DND-41 (cell line): ENCODE data around the gene TCF4.

Experiments used
- ATAC-seq: fragments of 200-7000 bp; cut with Tn5 transposase; 3 replicates; pipeline ENCODE4 v1.9.1; 2021; ENCODE audit warnings: low read depth; ENCODE audit not compliant: insufficient read depth
- DNase-seq: peaks from one replicate; pipeline ENCODE4 v3.0.0-alpha.2; 2020
- H2AFZ ChIP-seq: 2 replicates; pipeline ENCODE4 v1.6.0; 2012; ENCODE audit warnings: low read depth, low read length
- H3K27ac ChIP-seq: 2 replicates; pipeline ENCODE4 v1.5.1; 2012; ENCODE audit warnings: low read length, inconsistent platforms
- H3K27me3 ChIP-seq: fragments of 200-600 bp; sonication (generic); 2 replicates; pipeline ENCODE4 v1.6.0; 2012; ENCODE audit warnings: low read length, mild to moderate bottlenecking, inconsistent platforms; ENCODE audit not compliant: insufficient read depth, poor library complexity
- H3K36me3 ChIP-seq: 2 replicates; pipeline ENCODE4 v1.5.1; 2012; ENCODE audit warnings: low read length, inconsistent platforms; ENCODE audit not compliant: insufficient read depth
- H3K4me1 ChIP-seq: 2 replicates; pipeline ENCODE4 v1.5.1; 2012; ENCODE audit warnings: mild to moderate bottlenecking, low read length; ENCODE audit not compliant: insufficient read depth
- H3K4me2 ChIP-seq: 2 replicates; pipeline ENCODE4 v1.6.0; 2012; ENCODE audit warnings: mild to moderate bottlenecking, moderate library complexity, low read length, inconsistent platforms; ENCODE audit not compliant: insufficient read depth
- H3K4me3 ChIP-seq, 2 experiments: fragments of 200-600 bp in 1 of 2; shearing (Covaris generic) in 1 of 2; 2 replicates each; pipeline ENCODE4 v1.5.1; 2012 to 2016; ENCODE audit warnings: inconsistent platforms in 2 of 2, low read length in 2 of 2, mild to moderate bottlenecking in 2 of 2, low read depth in 1 of 2, moderate library complexity in 1 of 2
- H3K79me2 ChIP-seq: 2 replicates; pipeline ENCODE4 v1.6.0; 2012; ENCODE audit warnings: low read length, inconsistent platforms; ENCODE audit not compliant: insufficient read depth
- H3K9ac ChIP-seq: 2 replicates; pipeline ENCODE4 v1.6.0; 2012; ENCODE audit warnings: low read depth, mild to moderate bottlenecking, inconsistent platforms, low read length, moderate library complexity
- H3K9me3 ChIP-seq: 2 replicates; pipeline ENCODE4 v1.5.1; 2012; ENCODE audit warnings: low read length, moderate library complexity, mild to moderate bottlenecking, inconsistent platforms; ENCODE audit not compliant: insufficient read depth, severe bottlenecking
- H4K20me1 ChIP-seq: 2 replicates; pipeline ENCODE4 v1.6.0; 2012; ENCODE audit warnings: low read length; ENCODE audit not compliant: insufficient read depth
- EZH2 ChIP-seq: IDR thresholded peaks from 3 replicates; pipeline ENCODE4 v1.6.1; 2012; ENCODE audit warnings: borderline replicate concordance, low read depth, mild to moderate bottlenecking, moderate library complexity, low read length, inconsistent platforms; ENCODE audit not compliant: severe bottlenecking
- TF ChIP-seq, protein P1 (sequence below): IDR thresholded peaks from 2 replicates; pipeline ENCODE4 v1.5.1; 2012; ENCODE audit warnings: borderline replicate concordance, low read length, moderate library complexity, mild to moderate bottlenecking; ENCODE audit not compliant: poor library complexity, severe bottlenecking; ENCODE audit errors: extremely low read depth

The TCF4 gene

DNA sequence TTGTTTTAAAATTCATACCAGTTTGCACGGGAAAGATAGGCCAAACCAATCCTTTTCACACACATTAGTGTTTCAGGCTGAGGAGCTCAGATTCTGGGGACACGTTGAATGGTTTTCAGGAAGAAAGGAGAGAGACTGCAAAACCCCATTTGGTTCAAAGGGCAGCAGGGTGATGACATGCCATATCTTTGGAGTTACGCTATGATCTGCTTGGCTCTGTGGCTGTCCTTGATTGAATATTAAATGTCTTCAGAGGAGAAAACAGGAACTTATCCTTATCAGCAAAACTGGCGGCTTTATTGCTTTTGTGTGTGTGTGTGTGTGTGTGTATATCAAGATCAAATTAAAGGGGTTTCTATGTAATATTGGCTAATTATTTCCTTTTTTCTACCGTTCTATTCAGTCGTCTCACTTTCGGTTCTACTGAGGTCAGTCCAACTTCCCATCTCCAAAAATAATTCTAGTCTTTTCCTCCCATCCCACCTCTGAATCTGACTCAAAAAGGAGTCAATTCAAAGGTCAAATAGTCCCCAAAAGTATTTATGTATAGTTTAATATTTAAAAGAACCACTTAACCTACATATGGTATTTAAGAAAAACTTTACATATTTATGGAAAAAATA, 335.8 kb downstream of the TCF4 start:
- H3K4me2 ChIP-seq: no peak overlapping the region
- no peak overlapping the region for H3K4me3 ChIP-seq
- 0 out of 2 replicates have a peak, but pooled peaks cover 16% of the 10 kb centered on the region for H3K36me3 ChIP-seq
- ATAC-seq (no peak), DNase-seq (no peak)
- H4K20me1 ChIP-seq: no peaks in the 10 kb centered on the region
- H2AFZ ChIP-seq: no peak overlapping the region
- H3K9ac ChIP-seq: no peak overlapping the region
- no peaks in the 10 kb centered on the region for H3K4me1 ChIP-seq
- TF ChIP-seq EZH2: no peak
- TF ChIP-seq, protein P1, sequence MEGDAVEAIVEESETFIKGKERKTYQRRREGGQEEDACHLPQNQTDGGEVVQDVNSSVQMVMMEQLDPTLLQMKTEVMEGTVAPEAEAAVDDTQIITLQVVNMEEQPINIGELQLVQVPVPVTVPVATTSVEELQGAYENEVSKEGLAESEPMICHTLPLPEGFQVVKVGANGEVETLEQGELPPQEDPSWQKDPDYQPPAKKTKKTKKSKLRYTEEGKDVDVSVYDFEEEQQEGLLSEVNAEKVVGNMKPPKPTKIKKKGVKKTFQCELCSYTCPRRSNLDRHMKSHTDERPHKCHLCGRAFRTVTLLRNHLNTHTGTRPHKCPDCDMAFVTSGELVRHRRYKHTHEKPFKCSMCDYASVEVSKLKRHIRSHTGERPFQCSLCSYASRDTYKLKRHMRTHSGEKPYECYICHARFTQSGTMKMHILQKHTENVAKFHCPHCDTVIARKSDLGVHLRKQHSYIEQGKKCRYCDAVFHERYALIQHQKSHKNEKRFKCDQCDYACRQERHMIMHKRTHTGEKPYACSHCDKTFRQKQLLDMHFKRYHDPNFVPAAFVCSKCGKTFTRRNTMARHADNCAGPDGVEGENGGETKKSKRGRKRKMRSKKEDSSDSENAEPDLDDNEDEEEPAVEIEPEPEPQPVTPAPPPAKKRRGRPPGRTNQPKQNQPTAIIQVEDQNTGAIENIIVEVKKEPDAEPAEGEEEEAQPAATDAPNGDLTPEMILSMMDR: no peak
- no peaks in the 10 kb centered on the region for H3K79me2 ChIP-seq
- no peaks in the 10 kb centered on the region for H3K27me3 ChIP-seq
- no peaks in the 10 kb centered on the region for H3K9me3 ChIP-seq
- no peak overlapping the region for H3K27ac ChIP-seq

DNA sequence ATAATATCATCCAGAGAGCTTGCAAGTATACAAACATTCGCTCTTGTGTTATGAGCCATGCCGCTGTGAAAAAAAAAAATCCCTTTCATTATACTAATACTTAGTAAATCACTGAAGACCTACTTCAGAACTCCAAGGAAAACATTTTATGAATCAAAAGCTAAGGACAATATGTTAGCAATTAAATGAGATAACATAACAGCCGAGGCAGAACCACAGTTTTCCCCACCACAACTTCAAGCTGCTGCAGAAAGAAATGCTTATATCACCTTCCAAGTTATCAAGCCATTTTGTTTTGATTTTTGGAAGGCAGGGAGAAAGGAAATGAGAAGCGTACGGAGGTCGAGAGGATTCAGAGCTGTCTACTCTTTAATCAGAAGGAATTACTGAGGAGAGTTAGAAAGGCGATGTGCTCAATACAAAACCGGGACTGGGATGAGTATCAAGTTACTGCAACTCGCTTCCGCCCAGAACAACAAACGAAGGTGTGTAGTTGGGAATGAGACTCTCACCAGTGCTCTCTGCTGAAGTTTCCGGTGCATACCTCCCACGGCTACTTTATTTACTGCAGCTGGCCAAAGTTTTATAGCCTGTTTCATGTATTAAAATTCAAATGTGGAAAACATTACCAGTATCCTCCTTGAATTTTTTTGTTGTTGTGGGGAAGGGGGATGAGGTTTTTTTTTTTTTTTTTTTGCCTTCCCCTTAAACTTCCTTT, 336.6 kb downstream of the TCF4 start:
- Histone ChIP-seq H3K36me3 (0 out of 2 replicates have a peak, but pooled peaks cover 9% of the 10 kb centered on the region), H3K4me3 (no peak overlapping the region), H4K20me1 (no peaks in the 10 kb centered on the region), H3K4me1 (no peaks in the 10 kb centered on the region), H3K27ac (no peak overlapping the region), H3K4me2 (no peak overlapping the region), H3K9me3 (no peaks in the 10 kb centered on the region), H3K27me3 (no peaks in the 10 kb centered on the region), H3K79me2 (no peaks in the 10 kb centered on the region), H2AFZ (no peak overlapping the region), H3K9ac (no peak overlapping the region)
- TF ChIP-seq, protein P1: no peak
- TF ChIP-seq EZH2: no peak
- DNase-seq (no peak), ATAC-seq (no peak)

DNA sequence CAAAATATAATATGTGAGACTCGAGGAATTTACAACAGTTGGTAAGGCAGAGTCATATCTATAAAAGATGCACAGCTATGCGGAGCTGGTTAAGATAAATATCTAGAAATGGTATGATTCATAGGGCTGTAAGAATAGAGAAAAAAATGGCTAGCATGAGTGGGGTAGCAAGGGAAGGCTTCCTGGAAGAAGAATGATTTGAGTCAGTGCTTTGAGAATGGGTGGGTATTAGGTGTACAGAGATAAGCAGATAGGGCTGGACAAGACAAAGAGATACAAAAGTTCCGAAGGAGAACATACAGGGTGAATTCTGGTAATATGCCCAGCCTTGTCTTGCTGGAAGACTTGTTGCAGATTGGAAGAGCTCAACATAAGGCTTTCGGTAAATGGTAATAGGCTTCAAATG, 337.2 kb downstream of the TCF4 start:
- ATAC-seq (no peak), DNase-seq (no peak)
- H4K20me1 ChIP-seq: no peaks in the 10 kb centered on the region
- no peak for TF ChIP-seq EZH2
- TF ChIP-seq, protein P1: no peak
- H3K36me3 ChIP-seq: 0 out of 2 replicates have a peak, but pooled peaks cover 9% of the 10 kb centered on the region
- no peaks in the 10 kb centered on the region for H3K4me1 ChIP-seq
- H3K27ac ChIP-seq: no peak overlapping the region
- H3K79me2 ChIP-seq: no peaks in the 10 kb centered on the region
- no peaks in the 10 kb centered on the region for H3K27me3 ChIP-seq
- no peak overlapping the region for H2AFZ ChIP-seq
- H3K9me3 ChIP-seq: no peaks in the 10 kb centered on the region
- H3K9ac ChIP-seq: no peak overlapping the region
- H3K4me3 ChIP-seq: no peak overlapping the region
- no peak overlapping the region for H3K4me2 ChIP-seq
